SK-N-SH (cell line): ENCODE measurements around the gene STX2.

ENCODE experiments used
- ELF1 ChIP-seq: IDR thresholded peaks from 2 replicates; pipeline ENCODE4 v1.4.0; 2012
- EP300 ChIP-seq, 2 experiments: IDR thresholded peaks; 2 replicates each; pipeline versions ENCODE4 v1.4.0 to v1.6.1; 2012; ENCODE audit warnings: borderline replicate concordance in 1 of 2, low read depth in 1 of 2, low read length in 1 of 2
- EZH2phosphoT487 ChIP-seq: fragments of 200-600 bp; sonication (generic); IDR thresholded peaks from 2 replicates; pipeline ENCODE4 v1.6.1; 2017; ENCODE audit warnings: low read depth, mixed run types, mild to moderate bottlenecking, antibody characterized with exemption, moderate library complexity, borderline replicate concordance
- MAX ChIP-seq: IDR thresholded peaks from 2 replicates; pipeline ENCODE4 v1.4.0; 2012; ENCODE audit warnings: low read depth
- MEF2A ChIP-seq: IDR thresholded peaks from 2 replicates; pipeline ENCODE4 v1.4.0; 2012; ENCODE audit warnings: low read depth, borderline replicate concordance
- MXI1 ChIP-seq: IDR thresholded peaks from 2 replicates; pipeline ENCODE4 v1.6.1; 2012; ENCODE audit warnings: mild to moderate bottlenecking, low read depth, low read length, improper control_type of control experiment
- NFIC ChIP-seq: IDR thresholded peaks from 2 replicates; pipeline ENCODE4 v1.4.0; 2012; ENCODE audit warnings: borderline replicate concordance
- POLR2AphosphoS5 ChIP-seq: IDR thresholded peaks from 2 replicates; pipeline ENCODE4 v1.6.1; 2012; ENCODE audit warnings: low read depth, low read length
- TAF1 ChIP-seq: IDR thresholded peaks from 2 replicates; pipeline ENCODE4 v1.6.1; 2012; ENCODE audit warnings: low read depth, mild to moderate bottlenecking, low read length, moderate library complexity, borderline replicate concordance
- USF2 ChIP-seq: fragments of 150-350 bp; IDR thresholded peaks from 2 replicates; pipeline ENCODE4 v1.6.1; 2017; ENCODE audit warnings: antibody characterized with exemption, low read length, low read depth, borderline replicate concordance
- TF ChIP-seq, protein P1 (sequence below): IDR thresholded peaks from 2 replicates; pipeline ENCODE4; 2012
- TF ChIP-seq, protein P2 (sequence below): fragments of 200-600 bp; sonication (generic); IDR thresholded peaks from 2 replicates; pipeline ENCODE4 v1.6.1; 2017; ENCODE audit warnings: antibody characterized with exemption, mild to moderate bottlenecking, moderate library complexity
- TF ChIP-seq, protein P3 (sequence below): IDR thresholded peaks from 2 replicates; pipeline ENCODE4 v1.4.0; 2012; ENCODE audit warnings: low read depth, borderline replicate concordance

- TF ChIP-seq MEF2A (no peak), USF2 (no peak), EP300 (IDR thresholded peaks at IDR 0.05; ENCODE audit: borderline replicate concordance in 1 of 2, low read depth in 1 of 2, low read length in 1 of 2) (no peak), EZH2phosphoT487 (no peak), MAX (no peak), NFIC (no peak), MXI1 (no peak), ELF1 (no peak), TAF1 (no peak), POLR2AphosphoS5 (no peak)
- TF ChIP-seq, protein P1, sequence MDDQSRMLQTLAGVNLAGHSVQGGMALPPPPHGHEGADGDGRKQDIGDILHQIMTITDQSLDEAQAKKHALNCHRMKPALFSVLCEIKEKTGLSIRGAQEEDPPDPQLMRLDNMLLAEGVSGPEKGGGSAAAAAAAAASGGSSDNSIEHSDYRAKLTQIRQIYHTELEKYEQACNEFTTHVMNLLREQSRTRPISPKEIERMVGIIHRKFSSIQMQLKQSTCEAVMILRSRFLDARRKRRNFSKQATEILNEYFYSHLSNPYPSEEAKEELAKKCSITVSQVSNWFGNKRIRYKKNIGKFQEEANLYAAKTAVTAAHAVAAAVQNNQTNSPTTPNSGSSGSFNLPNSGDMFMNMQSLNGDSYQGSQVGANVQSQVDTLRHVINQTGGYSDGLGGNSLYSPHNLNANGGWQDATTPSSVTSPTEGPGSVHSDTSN: no peak
- TF ChIP-seq, protein P2, sequence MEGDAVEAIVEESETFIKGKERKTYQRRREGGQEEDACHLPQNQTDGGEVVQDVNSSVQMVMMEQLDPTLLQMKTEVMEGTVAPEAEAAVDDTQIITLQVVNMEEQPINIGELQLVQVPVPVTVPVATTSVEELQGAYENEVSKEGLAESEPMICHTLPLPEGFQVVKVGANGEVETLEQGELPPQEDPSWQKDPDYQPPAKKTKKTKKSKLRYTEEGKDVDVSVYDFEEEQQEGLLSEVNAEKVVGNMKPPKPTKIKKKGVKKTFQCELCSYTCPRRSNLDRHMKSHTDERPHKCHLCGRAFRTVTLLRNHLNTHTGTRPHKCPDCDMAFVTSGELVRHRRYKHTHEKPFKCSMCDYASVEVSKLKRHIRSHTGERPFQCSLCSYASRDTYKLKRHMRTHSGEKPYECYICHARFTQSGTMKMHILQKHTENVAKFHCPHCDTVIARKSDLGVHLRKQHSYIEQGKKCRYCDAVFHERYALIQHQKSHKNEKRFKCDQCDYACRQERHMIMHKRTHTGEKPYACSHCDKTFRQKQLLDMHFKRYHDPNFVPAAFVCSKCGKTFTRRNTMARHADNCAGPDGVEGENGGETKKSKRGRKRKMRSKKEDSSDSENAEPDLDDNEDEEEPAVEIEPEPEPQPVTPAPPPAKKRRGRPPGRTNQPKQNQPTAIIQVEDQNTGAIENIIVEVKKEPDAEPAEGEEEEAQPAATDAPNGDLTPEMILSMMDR: no peak
- TF ChIP-seq, protein P3, sequence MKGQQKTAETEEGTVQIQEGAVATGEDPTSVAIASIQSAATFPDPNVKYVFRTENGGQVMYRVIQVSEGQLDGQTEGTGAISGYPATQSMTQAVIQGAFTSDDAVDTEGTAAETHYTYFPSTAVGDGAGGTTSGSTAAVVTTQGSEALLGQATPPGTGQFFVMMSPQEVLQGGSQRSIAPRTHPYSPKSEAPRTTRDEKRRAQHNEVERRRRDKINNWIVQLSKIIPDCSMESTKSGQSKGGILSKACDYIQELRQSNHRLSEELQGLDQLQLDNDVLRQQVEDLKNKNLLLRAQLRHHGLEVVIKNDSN: no peak
These were observed 38.3 kb upstream of the STX2 start for GRCh38 chr12:130877333-130877732.
